Esophagus squamous epithelium (tissue), 5 donors: ENCODE measurements around the gene R3HDM4. TPM values are rescaled to one million over a fixed set of nuclear protein-coding genes. Genes with fewer than 3 reads are reported as not detected.

Experiments
- DNase-seq: peaks from one replicate; lab custom pipeline; 2025; lab: John Stamatoyannopoulos, UW
- H3K27ac ChIP-seq, 4 donors: fragments of 200-600 bp; sonication (generic); one replicate each; pipeline ENCODE4 v1.5.1; 2016 to 2019; ENCODE audit warnings: mild to moderate bottlenecking in 1 of 4
- H3K27me3 ChIP-seq, 4 donors: fragments of 200-600 bp; sonication (generic); 1 replicate in 3 of 4; 2 replicates in 1 of 4; pipeline versions ENCODE4 v1.5.1 to v1.6.0; 2017 to 2021; ENCODE audit warnings: antibody characterized with exemption in 1 of 4
- H3K36me3 ChIP-seq, 3 donors: fragments of 200-600 bp; sonication (generic); one replicate each; pipeline ENCODE4 v1.5.1; 2016 to 2019
- H3K4me1 ChIP-seq, 3 donors: fragments of 200-600 bp; sonication (generic); one replicate each; pipeline ENCODE4 v1.5.1; 2017 to 2019
- H3K4me3 ChIP-seq, 4 donors: fragments of 200-600 bp; sonication (generic); 1 replicate in 3 of 4; 2 replicates in 1 of 4; pipeline ENCODE4 v1.5.1; 2016 to 2019; ENCODE audit warnings: mild to moderate bottlenecking in 2 of 4, moderate library complexity in 1 of 4
- H3K9me3 ChIP-seq, 3 donors: fragments of 200-600 bp; sonication (generic); one replicate each; pipeline ENCODE4 v1.5.1; 2016 to 2019
- CTCF ChIP-seq, 6 experiments: fragments of 450-650 bp in 4 of 6; fragments of 200-600 bp in 2 of 6; sonication (generic) in 2 of 6; IDR thresholded peaks; one replicate each; pipeline ENCODE4 v1.5.1; 2016 to 2019; ENCODE audit warnings: antibody characterized with exemption in 6 of 6, mild to moderate bottlenecking in 4 of 6, moderate library complexity in 4 of 6
- POLR2A ChIP-seq, 4 donors: fragments of 450-650 bp; IDR thresholded peaks; one replicate each; pipeline ENCODE4 v1.6.1; 2017; ENCODE audit warnings: antibody characterized with exemption in 4 of 4, mild to moderate bottlenecking in 4 of 4, moderate library complexity in 3 of 4
- WGBS, 2 donors: methylation state at CpG; one replicate each; pipeline ENCODE4 v1.1.5; 2018; 5-methylcytosine and 5-hydroxymethylcytosine counted together
- intact Hi-C: fragments of 100-400 bp; cut with DNase I; formaldehyde crosslinking; loops from one replicate; pipeline ENCODE4 v1.15.0; 2022
- total RNA-seq, 4 donors: library from RNA; depleted of rRNA; stranded (reverse); fragments of >200 nt; gene quantifications; one replicate each; pipeline ENCODE4 v1.1.0, GENCODE V29; 2016
- donor health status: DM: yes; HTN: yes; CAD: no.

The R3HDM4 gene
- total RNA-seq, 4 donors from 2014 or later = 42.9 to 83.7 (median 62.4) TPM

GRCh38 chr19:927780-928401, 14.9 kb upstream of the R3HDM4 start:
- H3K4me1 ChIP-seq = peaks cover 26 to 60% (median 29%) of the 10 kb centered on the region in 3 donors
- no peaks in the 10 kb centered on the region for H3K9me3 ChIP-seq
- peaks cover 0 to 22% (median 0%) of the 10 kb centered on the region in 3 donors for H3K36me3 ChIP-seq
- DNase-seq = no peak
- no CpG with 5 or more reads among the region's 12 CpGs for WGBS, 2 donors
- peak overlapping the region in 3 of 4 donors; percentile 83 to 97 (median 96) for H3K4me3 ChIP-seq
- TF ChIP-seq POLR2A (IDR thresholded peaks at IDR 0.05) (no peak), CTCF (IDR thresholded peaks at IDR 0.05) (no peak)
- intact Hi-C loops = no loop called here
- peak overlapping the region; percentile 90 to 96 (median 91) for H3K27ac ChIP-seq
- no peaks in the 10 kb centered on the region for H3K27me3 ChIP-seq

GRCh38 chr19:927351-927779, 14.3 kb upstream of the R3HDM4 start:
- Histone ChIP-seq H3K9me3 (no peaks in the 10 kb centered on the region), H3K27ac (peak overlapping the region; percentile 90 to 96 (median 91)), H3K4me1 (peaks cover 21 to 55% (median 24%) of the 10 kb centered on the region in 3 donors), H3K36me3 (peaks cover 0 to 18% (median 0%) of the 10 kb centered on the region in 3 donors), H3K27me3 (no peaks in the 10 kb centered on the region), H3K4me3 (peak overlapping the region; percentile 70 to 97 (median 90))
- no peak for DNase-seq
- TF ChIP-seq POLR2A (IDR thresholded peaks at IDR 0.05) (no peak), CTCF (IDR thresholded peaks at IDR 0.05) (no peak)
- intact Hi-C loops = no loop called here
- no CpG with 5 or more reads among the region's 15 CpGs for WGBS, 2 donors

- 0% methylated on average over 3 to 19 of the region's 52 CpGs for WGBS, 2 donors
- Histone ChIP-seq H3K36me3 (peaks cover 0 to 17% (median 0%) of the 10 kb centered on the region in 3 donors), H3K4me3 (peak overlapping the region; percentile 70 to 97 (median 90)), H3K27ac (peak overlapping the region; percentile 90 to 96 (median 91)), H3K27me3 (no peaks in the 10 kb centered on the region), H3K4me1 (peaks cover 20 to 54% (median 23%) of the 10 kb centered on the region in 3 donors), H3K9me3 (no peaks in the 10 kb centered on the region)
- no peak for TF ChIP-seq CTCF (IDR thresholded peaks at IDR 0.05)
- no peak for TF ChIP-seq POLR2A (IDR thresholded peaks at IDR 0.05)
- DNase-seq = no peak
- intact Hi-C loops = no loop called here
These were observed 13.8 kb upstream of the R3HDM4 start for GRCh38 chr19:926589-927350.

DNA sequence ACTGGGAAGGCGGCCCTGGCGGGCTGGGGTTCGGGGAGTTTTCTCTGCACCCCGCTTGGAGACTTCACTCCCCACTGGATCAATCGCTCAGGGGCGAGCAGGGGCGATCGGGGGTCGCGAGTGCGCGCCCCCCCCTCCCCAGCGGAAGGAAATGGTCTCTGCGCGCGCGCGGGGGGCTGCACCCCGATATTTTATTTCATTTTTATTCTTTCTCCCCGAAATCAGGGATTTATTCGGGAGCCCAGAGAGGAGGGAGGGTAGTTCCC, 13.2 kb upstream of the R3HDM4 start:
- TF ChIP-seq CTCF (IDR thresholded peaks at IDR 0.05) (no peak), POLR2A (IDR thresholded peaks at IDR 0.05) (no peak)
- H3K4me1 ChIP-seq = peaks cover 20 to 59% (median 23%) of the 10 kb centered on the region in 3 donors
- DNase-seq = no peak
- peak overlapping the region; percentile 90 to 96 (median 91) for H3K27ac ChIP-seq
- WGBS, 2 donors = 1% methylated on average over 17 to 18 of the region's 21 CpGs
- no peaks in the 10 kb centered on the region for H3K9me3 ChIP-seq
- intact Hi-C loops = no loop called here
- H3K36me3 ChIP-seq = peaks cover 0 to 17% (median 0%) of the 10 kb centered on the region in 3 donors
- peaks cover 0 to 4% (median under 1%) of the 10 kb centered on the region in 4 donors for H3K27me3 ChIP-seq
- peak overlapping the region; percentile 70 to 97 (median 90) for H3K4me3 ChIP-seq
